Effector CD4-positive, alpha-beta T cell (primary cell): ENCODE results near the gene RNF175.

Source experiments
- DNase-seq: peaks from one replicate; pipeline ENCODE4 v3.0.0-alpha.2; 2020

Gene RNF175

DNA sequence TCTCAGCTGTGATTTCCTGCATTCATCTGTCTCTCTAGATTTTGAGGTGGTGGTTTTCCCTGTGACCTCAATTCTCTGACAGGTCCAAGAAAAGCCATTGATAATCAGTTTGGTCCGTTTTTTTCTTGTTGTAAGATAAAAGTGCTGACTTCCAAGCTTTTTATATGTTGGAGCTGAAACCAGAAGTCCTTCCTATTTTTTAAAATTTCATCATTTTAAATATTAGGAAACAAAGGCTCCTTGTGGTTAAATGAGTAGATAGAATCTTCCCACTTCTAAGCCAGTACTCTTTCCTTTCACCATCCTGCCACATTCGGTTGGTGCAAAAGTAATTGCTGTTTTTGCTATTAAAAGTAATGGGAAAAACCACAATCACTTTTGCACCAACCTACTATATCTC lies 18.3 kb downstream of the RNF175 start:
- DNase-seq = no peak

DNA sequence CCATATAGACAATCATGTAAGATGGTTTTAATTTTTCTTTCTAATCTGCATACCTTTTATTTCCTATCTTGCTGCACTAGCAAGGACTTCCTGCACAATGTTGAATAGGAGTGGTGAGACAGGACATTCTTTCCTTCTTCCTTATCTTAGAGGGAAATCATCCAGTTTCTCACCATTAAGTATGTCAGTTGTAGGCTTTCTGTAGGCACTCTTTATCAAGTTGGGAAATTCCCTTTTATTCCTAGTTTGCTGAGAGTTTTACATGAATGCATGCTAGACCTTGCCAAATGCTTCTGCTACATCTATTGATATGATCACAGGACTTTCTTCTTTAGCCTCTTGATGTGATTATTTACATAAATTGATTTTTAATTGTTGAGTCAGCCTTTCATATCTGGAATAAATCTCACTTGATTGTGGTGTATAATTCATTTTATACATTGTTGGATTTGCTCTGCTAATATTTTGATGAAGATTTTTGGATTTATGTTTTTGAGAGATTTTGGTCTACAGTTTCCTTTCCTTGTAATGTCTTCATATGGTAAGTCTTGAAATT lies 23.8 kb downstream of the RNF175 start:
- no peak for DNase-seq

DNA sequence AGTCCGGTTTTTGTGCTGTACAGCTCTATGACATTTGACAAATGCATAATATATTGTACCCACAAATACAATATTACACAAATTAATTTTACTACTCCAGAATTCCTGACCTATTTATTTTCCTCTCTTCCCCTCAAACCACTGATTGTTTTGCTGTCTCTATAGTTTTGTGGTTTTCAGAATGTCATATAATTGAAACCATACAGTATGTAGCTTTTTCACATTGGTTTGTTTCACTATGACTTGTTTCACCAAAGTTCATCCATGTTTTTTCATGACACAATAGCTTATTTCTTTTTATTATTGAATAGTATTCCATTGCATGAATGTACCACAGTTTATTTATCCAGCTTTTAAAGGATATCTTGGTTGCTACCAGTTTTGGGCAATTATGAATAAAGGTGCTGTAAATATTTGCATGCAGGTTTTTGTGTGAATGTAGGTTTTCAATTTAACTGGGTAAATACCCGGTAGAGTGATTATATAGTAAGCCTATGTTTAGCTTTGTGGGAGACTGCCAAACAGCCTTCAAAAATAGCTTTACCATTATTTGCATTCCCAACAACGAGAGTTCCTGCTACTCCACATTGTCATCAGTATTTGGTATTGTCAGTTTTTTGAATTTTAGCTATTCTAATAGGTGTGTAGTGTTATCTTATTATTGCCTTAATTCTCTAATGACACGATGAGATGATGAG lies 25.9 kb downstream of the RNF175 start:
- no peak for DNase-seq

DNA sequence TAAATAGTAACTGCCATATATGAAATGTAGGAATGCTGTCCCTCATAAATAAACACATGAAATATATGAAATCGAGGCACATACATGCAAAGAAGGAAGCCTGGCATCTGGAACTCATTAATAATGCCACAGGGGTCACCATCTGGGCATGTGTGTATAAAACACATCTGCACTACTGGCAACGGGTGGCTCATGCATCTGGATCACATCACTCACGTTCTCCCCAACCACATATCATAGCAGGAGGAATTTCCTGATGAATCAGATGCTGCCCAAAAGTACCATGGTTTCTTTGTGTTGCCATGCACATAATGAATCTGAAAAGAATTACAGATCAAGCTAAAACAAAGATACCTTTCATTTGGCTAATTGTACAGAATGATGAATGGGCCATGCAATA lies 28.6 kb downstream of the RNF175 start:
- no peak for DNase-seq

DNA sequence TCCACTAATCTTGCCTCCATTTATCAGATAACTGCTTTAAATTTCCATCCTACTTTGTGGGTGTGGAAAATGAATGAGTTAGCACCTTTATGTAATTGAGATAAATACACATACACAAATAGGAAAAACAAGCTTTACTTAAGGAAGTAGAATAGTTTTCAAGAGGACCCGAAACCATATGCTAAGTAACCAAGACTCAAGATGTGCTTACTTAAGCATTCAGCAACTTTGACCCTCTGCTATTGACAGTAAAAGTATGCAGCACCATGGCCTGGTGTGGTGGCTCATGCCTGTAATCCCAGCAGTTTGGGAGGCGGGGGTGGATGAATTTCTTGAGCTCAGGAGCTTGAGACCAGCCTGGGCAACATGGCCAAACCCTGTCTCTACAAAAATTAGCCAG lies 29.9 kb downstream of the RNF175 start:
- no peak for DNase-seq

DNA sequence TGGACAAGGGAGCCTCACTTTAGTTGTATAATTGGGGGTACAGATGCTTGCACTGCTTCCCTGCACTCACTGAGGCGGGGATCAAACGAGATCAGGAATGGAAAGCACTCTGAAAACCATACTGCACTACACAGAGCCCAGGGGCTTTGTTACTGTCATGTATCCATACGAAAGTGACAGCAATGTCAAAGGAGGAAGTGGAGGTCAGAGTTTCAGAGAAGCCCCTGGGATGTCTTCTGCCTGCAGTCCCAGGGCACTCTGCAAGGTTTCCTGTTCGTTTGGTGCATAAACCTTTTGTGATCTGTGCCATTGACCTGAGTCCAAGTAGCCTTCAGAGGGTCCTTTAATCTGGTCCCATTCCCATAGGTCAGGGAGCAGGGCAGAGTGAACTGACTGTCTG lies 31.2 kb downstream of the RNF175 start:
- DNase-seq = no peak

DNA sequence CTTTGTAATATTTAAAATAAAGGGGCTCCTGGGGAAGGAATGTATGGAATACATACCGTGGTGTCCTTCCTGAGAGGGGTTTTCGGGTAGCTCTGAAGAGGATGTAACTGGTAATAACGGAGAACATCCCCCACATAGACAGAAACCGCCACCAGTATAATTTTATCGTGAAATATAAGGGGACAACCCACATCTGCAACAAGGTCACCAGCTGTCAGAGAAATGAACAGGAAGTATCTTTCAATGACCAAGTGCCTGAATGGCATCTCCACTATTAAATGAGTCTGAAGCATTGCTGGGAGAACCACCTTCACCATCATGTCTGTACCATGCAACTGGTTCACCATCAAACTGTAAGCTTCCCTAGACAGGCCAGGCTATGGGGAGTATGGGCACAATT lies 31.7 kb downstream of the RNF175 start:
- no peak for DNase-seq

DNA sequence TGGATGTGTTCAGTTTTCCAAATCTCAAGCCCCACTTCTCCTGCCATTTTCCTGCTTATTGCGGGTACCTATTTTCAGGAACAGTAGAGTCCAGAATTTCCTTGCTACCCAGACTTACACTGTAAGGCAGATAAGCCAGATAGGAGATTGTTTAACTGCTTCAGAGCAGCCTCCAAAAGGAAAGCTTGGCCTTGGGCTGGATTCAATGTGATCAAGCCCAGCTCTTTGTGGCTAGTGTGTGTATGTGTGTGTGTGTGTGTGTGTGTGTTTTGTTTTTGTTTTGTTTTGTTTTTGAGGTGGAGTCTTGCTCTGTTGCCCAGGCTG lies 34.0 kb downstream of the RNF175 start:
- DNase-seq = no peak

DNA sequence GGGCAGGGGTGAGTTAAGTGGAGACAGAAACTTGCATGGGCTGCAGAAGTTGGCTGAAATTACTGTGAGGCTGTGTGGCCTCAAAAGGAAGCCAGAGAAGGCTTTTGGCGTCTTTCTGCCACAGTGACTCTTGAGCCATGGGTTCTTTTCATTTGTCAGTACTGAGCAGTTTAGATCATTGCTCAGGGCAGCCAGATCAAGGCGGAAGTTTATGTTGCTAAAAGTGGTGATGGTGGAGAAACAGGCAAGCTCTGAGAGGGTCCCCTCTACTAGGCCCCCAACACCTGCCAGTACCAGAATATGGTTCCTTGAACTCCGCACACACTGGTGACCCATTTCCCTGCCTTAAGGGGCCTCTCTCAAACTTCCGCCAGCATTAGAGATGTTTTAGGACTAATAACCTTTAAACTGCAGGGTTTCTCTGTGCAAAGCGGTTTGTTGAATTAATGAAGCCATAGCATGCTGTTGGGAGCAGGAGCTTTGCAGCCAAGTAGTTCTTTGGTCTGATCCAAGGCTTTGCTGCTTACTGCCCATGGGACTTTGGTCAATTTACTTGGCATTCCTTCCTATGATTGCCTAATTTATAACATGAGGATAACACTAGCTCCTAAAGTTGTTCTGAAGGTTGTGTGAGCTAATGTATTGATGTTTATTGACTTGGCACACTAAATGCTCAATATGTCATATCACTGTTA lies 34.5 kb downstream of the RNF175 start:
- no peak for DNase-seq

DNA sequence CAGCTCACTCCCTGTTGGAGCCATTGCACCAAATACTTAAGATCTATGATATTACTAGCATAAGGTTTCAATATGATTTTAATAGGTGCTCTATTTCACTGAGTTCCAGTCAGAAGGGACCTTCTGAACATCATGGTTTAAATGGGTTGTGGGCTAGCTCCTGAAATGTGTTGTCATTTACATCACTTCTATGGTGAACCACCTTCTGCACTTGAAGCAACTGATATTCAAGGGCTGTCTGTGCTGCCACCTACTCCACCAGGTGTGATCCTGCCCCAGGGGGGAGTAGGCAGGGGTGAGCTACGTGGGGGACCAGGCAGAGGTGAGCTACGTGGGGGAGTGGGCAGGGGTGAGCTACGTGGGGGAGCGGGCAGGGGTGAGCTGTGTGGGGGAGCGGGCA lies 35.2 kb downstream of the RNF175 start:
- DNase-seq = no peak

DNA sequence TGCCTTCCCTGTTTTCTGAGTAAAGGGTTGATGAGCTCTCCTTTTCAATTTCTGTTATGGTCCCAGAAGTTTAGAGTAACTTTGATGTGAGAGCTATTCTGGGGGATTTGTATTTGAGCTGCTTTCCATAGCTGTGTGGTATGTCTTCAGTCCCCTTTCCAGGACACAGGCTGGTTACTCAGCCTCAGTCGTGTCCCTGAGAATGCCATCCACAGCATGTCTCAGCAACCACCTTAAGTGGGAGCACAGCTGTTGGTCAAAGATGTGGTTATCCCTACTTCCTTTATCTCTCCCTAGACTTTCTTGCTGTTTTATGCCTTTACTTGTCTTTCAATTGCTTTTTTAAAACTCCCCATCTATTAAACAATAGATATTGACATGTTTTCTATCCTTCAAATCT lies 37.8 kb downstream of the RNF175 start:
- DNase-seq = no peak

DNA sequence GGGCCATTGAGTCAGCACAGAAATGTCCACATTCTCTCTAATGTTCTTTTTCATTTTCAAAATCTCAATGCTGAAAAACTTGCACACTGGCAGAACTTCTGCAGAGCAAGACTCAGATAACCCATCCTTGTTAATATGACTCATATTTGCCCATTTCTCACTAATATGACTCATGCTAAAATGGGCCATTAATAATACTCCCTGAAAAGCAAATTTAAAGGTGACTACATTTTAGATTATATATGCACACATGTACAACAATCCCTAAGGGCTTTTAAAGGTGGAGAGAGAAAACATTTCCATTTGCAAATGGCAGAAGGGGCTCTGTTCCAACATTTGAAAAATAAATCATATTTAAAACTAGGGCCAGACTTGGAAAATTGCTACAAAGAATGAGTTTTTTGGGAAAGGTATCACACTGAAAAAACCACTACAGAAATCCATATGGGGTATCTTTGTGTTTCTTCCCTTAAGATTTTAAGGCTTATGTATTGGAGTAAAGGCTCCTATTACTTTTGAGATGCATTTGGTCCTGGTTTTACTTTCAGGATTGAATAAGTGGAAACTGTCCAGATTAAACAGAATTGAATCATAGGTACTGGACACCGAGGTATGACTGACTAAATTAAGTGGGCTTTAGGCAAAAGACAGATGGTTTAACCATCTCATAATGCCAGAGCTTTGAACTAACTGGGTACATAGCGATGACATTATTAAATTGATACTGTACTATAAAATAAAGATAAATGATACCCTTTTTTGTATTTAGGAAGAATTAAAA lies 45.8 kb downstream of the RNF175 start:
- DNase-seq = no peak

DNA sequence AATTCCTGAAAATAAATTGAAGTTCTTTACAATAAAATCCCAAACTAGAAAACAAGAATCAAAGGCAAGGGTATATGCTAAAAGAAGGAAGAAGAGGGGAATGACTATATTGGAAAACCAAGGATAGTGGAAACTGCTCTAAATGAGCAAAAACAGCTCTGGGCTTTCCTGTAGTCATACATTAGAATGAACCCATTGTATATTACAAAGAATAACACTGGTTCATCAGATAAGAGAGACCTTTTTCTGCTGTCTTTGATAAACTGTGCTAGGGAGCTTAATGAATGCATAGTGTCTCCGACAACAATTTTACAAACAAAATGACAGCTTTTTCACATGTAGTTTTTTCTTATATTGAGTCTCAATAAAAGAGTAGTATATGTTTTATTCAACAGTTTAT lies 49.1 kb downstream of the RNF175 start:
- no peak for DNase-seq

DNA sequence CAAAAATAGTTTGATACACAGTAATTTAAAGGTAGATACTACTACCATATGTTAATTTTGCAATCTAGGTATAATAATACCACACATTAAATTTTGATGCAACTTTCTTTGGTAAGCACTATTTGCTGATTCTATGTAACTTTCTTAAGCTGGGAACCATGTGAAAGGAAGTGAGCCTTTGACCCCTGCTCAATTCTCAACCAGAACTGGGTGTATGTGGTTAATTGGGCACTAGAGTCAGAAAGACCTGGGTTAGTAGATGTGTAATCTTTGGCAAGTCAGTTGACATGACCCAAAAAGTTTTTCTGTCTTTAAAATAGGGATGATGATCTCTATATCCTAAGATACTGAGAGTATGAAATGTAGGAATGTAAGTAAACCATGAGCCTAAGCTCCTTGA lies 53.3 kb downstream of the RNF175 start:
- DNase-seq = no peak

DNA sequence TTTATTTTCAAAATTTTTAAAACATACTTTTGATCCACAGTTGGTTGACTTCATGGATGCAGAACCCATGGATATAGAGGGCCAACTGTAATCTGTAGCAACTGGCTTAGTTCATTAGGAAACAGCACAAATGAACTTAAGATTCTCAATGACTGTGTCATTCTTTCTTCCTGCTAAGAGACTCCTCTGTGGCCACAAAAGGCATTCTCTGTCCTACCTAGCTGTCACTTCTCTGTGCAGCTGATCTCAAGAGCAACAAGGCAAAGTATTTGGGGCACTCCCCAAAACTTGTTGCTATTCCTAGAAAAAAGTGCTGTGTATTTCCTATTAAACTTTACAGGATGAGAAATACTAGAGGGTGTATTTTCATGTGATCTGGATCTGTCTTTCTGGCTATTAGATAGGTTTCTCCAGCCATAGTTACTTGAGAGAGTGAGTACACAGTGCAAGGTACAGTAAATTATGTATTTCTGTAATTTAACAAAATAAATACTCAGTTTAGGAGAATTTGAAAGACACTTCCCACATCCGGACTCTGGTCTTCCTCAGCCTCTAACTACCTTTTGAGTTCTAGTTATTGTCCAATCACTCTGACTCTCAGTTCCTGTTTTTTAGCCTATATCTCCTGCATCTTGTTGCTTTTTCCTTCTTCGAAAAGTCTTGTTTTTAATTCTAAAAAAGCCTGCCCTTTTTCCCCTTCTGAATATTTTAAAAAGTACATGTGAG lies 53.9 kb downstream of the RNF175 start:
- no peak for DNase-seq

DNA sequence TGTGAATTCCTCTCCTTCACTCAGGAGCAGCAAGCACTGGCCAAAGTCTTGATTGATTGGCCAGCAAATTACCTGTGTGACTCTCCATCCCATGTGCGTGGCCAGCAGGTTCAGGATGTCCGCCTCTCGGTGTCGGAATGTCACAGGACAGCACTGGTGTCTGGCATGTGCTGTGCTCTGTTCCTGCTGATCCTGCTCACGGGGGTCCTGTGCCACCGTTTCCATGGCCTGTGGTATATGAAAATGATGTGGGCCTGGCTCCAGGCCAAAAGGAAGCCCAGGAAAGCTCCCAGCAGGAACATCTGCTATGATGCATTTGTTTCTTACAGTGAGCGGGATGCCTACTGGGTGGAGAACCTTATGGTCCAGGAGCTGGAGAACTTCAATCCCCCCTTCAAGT lies 55.3 kb downstream of the RNF175 start:
- DNase-seq = no peak

DNA sequence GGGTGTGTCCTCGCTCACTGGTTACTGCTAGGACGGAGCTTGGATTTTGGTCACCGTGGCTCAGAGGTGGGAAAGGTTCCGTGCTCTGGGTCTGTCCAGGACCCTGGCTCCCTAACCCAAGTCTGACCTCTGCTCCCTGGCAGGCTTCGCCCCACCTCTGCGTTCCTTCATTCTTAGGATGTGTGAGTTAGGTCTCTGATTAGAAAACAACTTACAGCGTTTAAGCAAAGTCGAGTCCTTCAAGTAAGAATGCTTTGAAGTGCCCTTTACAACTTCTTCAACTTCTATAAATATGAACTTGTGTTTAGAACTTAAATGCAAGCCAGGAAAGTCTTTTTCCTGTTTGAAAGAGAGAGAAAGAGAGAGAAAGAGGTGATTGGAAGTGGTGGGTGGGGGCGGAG lies 74.9 kb downstream of the RNF175 start:
- no peak for DNase-seq

DNA sequence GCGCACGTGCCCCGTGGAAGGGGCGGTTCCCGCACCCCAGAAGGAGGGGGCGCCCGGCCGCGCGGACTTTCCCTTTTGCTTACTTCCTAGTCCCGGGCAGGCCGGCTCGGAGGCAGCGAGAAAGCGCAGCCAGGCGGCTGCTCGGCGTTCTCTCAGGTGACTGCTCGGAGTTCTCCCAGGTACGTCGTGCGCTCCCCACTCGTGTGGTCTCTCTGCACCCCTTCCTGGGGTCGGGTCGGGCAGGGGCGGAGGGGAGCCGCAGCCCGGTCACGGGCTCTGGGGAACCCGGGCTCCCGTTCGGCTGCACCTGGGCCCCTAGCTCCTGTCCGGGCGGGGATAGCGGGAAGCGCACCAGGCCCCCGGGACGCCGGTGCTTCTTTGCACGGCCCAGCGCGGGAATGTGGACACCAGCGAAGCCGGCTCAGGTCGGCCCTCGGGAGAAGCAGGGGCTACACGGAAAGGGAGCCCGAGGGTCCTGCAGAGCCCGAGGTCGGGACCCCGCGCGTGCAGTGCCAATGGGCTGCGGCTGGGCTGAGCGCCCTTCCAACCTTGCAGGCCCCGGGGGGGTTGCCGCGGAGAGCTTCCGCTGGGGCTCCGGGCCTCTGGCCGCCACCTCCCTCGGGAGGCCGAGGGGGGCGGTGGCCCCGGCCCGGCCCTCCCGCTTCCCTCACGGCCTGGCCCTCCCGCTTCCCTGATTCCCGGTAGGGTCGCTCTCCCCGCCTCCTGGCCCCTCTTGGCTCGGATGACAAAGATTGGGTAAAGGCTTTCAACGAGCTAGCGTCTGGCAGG lies 75.4 kb downstream of the RNF175 start, which contains the start of gene TLR2:
Gene TLR2, plus strand, starts transcription at position 99 of the 789 bp plus-strand sequence. CDS start 18,628 bp downstream, outside the sequence.
- DNase-seq = peak; percentile 45

DNA sequence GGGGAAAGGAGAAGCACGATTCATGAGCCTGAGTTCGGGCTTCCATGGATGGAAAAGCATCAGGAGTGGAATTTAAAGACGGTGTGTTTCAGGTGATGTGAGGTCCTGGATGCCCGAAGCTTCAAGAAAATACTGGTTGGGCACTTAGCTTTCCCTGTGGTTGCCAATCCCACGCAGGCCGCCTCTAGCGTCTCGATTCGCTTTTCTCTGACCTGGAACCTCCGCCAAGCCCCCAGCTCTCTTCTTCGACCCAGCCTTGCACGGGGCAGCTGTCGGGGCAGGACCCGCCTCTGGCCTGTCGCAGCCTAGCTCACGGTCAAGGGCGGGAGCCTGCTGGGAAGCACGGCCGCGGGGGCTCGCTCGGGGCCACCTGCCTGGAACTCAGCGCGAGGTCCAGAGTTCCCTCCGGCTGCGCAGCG lies 76.1 kb downstream of the RNF175 start:
- DNase-seq = no peak

DNA sequence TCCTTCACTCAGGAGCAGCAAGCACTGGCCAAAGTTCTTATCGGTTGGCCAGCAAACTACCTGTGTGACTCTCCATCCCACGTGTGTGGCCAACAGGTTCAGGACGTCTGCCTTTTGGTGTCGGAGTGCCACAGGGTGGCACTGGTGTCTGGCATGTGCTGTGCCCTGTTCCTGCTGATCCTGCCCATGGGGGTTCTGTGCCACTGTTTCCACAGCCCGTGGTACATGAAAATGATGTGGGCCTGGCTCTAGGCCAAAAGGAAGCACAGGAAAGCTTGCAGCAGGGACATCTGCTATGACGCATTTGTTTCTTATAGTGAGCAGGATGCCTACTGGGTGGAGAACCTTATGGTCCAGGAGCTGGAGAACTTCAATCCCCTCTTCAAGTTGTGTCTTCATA lies 80.3 kb downstream of the RNF175 start:
- no peak for DNase-seq

DNA sequence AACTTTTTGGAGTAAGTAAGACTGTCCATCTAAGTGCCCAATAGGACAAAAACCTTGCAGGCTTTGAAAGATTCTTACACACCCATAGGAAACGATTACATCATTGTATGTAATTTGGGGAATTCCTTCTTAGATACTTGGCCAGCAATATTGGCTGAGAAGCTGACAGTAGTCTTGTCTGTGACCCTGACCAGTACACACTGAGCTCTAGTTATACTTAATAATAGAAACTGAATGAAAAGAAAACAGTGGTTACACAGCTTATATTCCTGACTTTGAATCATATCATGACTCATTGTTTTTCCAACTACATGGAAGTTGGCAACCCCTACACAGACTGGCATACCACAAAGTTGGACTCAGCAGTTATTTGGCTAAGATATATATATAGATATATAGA lies 82.8 kb downstream of the RNF175 start:
- no peak for DNase-seq

DNA sequence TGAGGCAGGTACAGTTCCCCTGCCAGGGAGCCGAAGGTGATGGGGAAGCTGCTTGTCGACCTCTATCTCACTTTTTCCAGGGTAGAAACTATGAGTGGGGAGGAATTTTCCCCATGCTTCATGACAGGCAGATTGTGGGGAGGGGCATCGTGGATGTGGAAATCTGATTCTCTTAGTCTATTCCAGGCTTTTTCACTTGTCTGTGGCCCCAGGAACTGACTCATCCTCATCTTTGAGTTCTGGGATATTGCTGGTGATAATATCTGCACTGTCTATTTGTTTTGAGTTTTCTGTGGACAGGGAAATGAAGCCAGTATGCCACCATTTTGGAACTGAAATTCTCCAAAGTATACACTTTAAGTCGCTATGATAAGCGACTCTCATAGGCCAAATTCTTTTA lies 83.3 kb downstream of the RNF175 start:
- DNase-seq = no peak
